IMR-90 (cell line): Measurements from ENCODE around the gene LPCAT4. TPM values are rescaled to one million over a fixed set of nuclear protein-coding genes. Genes with fewer than 3 reads are reported as not detected.

ENCODE experiments used
- ATAC-seq: fragments of 200-7000 bp; cut with Tn5 transposase; 2 replicates; pipeline ENCODE4 v1.9.1; 2020; ENCODE audit warnings: low read depth, mild to moderate bottlenecking, moderate library complexity
- BruUV-seq: library from RNA; stranded (reverse); fragments of 400-500 nt; replicated peaks from 2 replicates; lab custom pipeline; 2021; lab: Mats Ljungman, UMichigan
- CTCF ChIA-PET: fragments of 300-600 bp; formaldehyde crosslinking; extraction: SDS; loops from one replicate; lab custom pipeline; 2021; ENCODE audit warnings: antibody characterized with exemption; lab: Yijun Ruan, JAX
- POLR2A ChIA-PET: fragments of 300-600 bp; sonication (Branson Sonifier 250); formaldehyde crosslinking; loops from one replicate; lab custom pipeline; 2022; ENCODE audit warnings: antibody characterized with exemption; ENCODE audit not compliant: unreplicated experiment; lab: Charles Lee
- DNase-seq: peaks from one replicate; pipeline ENCODE4 v3.0.0; 2013
- H2AFZ ChIP-seq: replicated peaks from 2 replicates; pipeline ENCODE3; 2013; ENCODE audit warnings: low read length, mild to moderate bottlenecking; ENCODE audit not compliant: poor library complexity
- H2AK5ac ChIP-seq: 2 replicates; pipeline ENCODE4 v1.6.1; 2013; ENCODE audit warnings: low read depth, low read length, inconsistent platforms
- H2AK9ac ChIP-seq: replicated peaks from 2 replicates; pipeline ENCODE3; 2013; ENCODE audit warnings: mild to moderate bottlenecking, low read depth, low read length, moderate library complexity; ENCODE audit not compliant: poor library complexity
- H2BK120ac ChIP-seq: 2 replicates; pipeline ENCODE4 v1.6.1; 2013; ENCODE audit warnings: low read depth, low read length, inconsistent platforms
- H2BK15ac ChIP-seq: 3 replicates; pipeline ENCODE4 v1.6.1; 2013; ENCODE audit warnings: low read depth, low read length, inconsistent platforms
- H2BK20ac ChIP-seq: 2 replicates; pipeline ENCODE4 v1.6.1; 2013; ENCODE audit warnings: low read depth, mild to moderate bottlenecking, inconsistent platforms, low read length, moderate library complexity
- H2BK5ac ChIP-seq: 2 replicates; pipeline ENCODE4 v1.6.1; 2013; ENCODE audit warnings: mild to moderate bottlenecking, low read depth, low read length, inconsistent platforms; ENCODE audit not compliant: poor library complexity, severe bottlenecking
- H3K14ac ChIP-seq: replicated peaks from 2 replicates; pipeline ENCODE4 v1.6.1; 2013; ENCODE audit warnings: low read depth, low read length, inconsistent platforms
- H3K18ac ChIP-seq: 2 replicates; pipeline ENCODE4 v1.6.1; 2013; ENCODE audit warnings: low read depth, low read length, control low read depth
- H3K23ac ChIP-seq: 2 replicates; pipeline ENCODE4 v1.6.1; 2013; ENCODE audit warnings: low read depth, low read length, inconsistent platforms
- H3K27ac ChIP-seq: 2 replicates; pipeline ENCODE4 v1.5.1; 2013; ENCODE audit warnings: mild to moderate bottlenecking, control low read depth, low read length; ENCODE audit not compliant: insufficient read depth
- H3K27me3 ChIP-seq: 2 replicates; pipeline ENCODE4 v1.6.1; 2013; ENCODE audit warnings: low read length; ENCODE audit not compliant: control insufficient read depth, insufficient read depth
- H3K36me3 ChIP-seq: 2 replicates; pipeline ENCODE4 v1.6.1; 2013; ENCODE audit warnings: low read length, mixed read lengths; ENCODE audit not compliant: control insufficient read depth, insufficient read depth
- H3K4ac ChIP-seq: 2 replicates; pipeline ENCODE4 v1.6.1; 2013; ENCODE audit warnings: low read depth, low read length, inconsistent platforms
- H3K4me1 ChIP-seq: 2 replicates; pipeline ENCODE4 v1.6.1; 2013; ENCODE audit warnings: low read length, mixed read lengths; ENCODE audit not compliant: control insufficient read depth, insufficient read depth
- H3K4me2 ChIP-seq: 2 replicates; pipeline ENCODE4 v1.6.1; 2013; ENCODE audit warnings: low read depth, mild to moderate bottlenecking, control low read depth, low read length, moderate library complexity
- H3K4me3 ChIP-seq: 2 replicates; pipeline ENCODE4 v1.5.1; 2013; ENCODE audit warnings: low read depth, mild to moderate bottlenecking, control low read depth, low read length, moderate library complexity; ENCODE audit not compliant: insufficient read depth
- H3K56ac ChIP-seq: 2 replicates; pipeline ENCODE4 v1.6.1; 2013; ENCODE audit warnings: low read length, inconsistent platforms; ENCODE audit not compliant: insufficient read depth; ENCODE audit errors: extremely low read depth
- H3K79me1 ChIP-seq, 2 experiments: 2 replicates each; pipeline ENCODE4 v1.6.1; 2013; ENCODE audit warnings: low read length in 2 of 2, inconsistent platforms in 1 of 2, low read depth in 1 of 2
- H3K9ac ChIP-seq: 2 replicates; pipeline ENCODE4 v1.6.1; 2013; ENCODE audit warnings: low read depth, low read length, control low read depth
- H3K9me1 ChIP-seq: 2 replicates; pipeline ENCODE4 v1.6.1; 2013; ENCODE audit warnings: low read length, inconsistent platforms; ENCODE audit not compliant: insufficient read depth
- H3K9me3 ChIP-seq: 2 replicates; pipeline ENCODE4 v1.6.1; 2013; ENCODE audit warnings: low read length; ENCODE audit not compliant: control insufficient read depth, insufficient read depth
- H4K20me1 ChIP-seq: 2 replicates; pipeline ENCODE4 v1.6.1; 2013; ENCODE audit warnings: low read length, inconsistent platforms; ENCODE audit not compliant: insufficient read depth
- H4K5ac ChIP-seq: 2 replicates; pipeline ENCODE4 v1.6.1; 2013; ENCODE audit warnings: mild to moderate bottlenecking, low read depth, low read length, control low read depth
- H4K8ac ChIP-seq, 2 experiments: 2 replicates each; pipeline ENCODE4 v1.6.1; 2013; ENCODE audit warnings: low read depth in 2 of 2, low read length in 2 of 2, control low read depth in 1 of 2, inconsistent platforms in 1 of 2
- H4K91ac ChIP-seq: 2 replicates; pipeline ENCODE4 v1.6.1; 2013; ENCODE audit warnings: low read depth, low read length, inconsistent platforms; ENCODE audit not compliant: insufficient read depth
- CEBPB ChIP-seq: IDR thresholded peaks from 2 replicates; pipeline ENCODE4 v1.6.1; 2012; ENCODE audit warnings: low read depth, low read length, improper control_type of control experiment
- CHD1 ChIP-seq: IDR thresholded peaks from 2 replicates; pipeline ENCODE4 v1.6.1; 2012; ENCODE audit warnings: low read depth, low read length, improper control_type of control experiment
- MAFK ChIP-seq: IDR thresholded peaks from 2 replicates; pipeline ENCODE4 v1.6.1; 2012; ENCODE audit warnings: low read depth, low read length, improper control_type of control experiment
- NFE2L2 ChIP-seq: fragments of 150-350 bp; IDR thresholded peaks from 2 replicates; pipeline ENCODE4 v1.6.1; 2016; ENCODE audit warnings: low read depth, mild to moderate bottlenecking, low read length
- POLR2A ChIP-seq: IDR thresholded peaks from 2 replicates; pipeline ENCODE4 v1.6.1; 2012; ENCODE audit warnings: mild to moderate bottlenecking, low read depth, low read length
- WGBS, 2 experiments: methylation state at CpG; one replicate each; pipeline versions ENCODE4 v1.1.5 to v1.1.7; 2013; ENCODE audit warnings: missing lambda C conversion rate in 2 of 2; ENCODE audit not compliant: insufficient read length in 1 of 2; ENCODE audit errors: extremely low coverage in 2 of 2; 5-methylcytosine and 5-hydroxymethylcytosine counted together
- dilution Hi-C: fragments of 300-500 bp; cut with HindIII; formaldehyde crosslinking; loops from one replicate; pipeline ENCODE4 v1.14.3; 2018; ENCODE audit warnings: low sequenced_read_pairs; ENCODE audit not compliant: unreplicated experiment
- in situ Hi-C: fragments of 300-500 bp; cut with MboI; formaldehyde crosslinking; loops from 3 replicates; pipeline ENCODE4 v1.14.3; 2019; ENCODE audit warnings: low sequenced_read_pairs, inconsistent platforms, mixed read lengths
- intact Hi-C: fragments of 100-400 bp; cut with micrococcal nuclease; formaldehyde crosslinking; loops from 2 replicates; pipeline ENCODE4 v1.10.0; 2022
- polyA plus RNA-seq, 3 experiments: library from polyadenylated mRNA; depleted of rRNA; stranded (reverse); fragments of >200 nt; gene quantifications; 2 replicates each; pipeline ENCODE4 v1.2.3, GENCODE V29; 2012; ENCODE audit warnings: low replicate concordance in 1 of 3
- total RNA-seq: library from RNA; depleted of rRNA; stranded (reverse); fragments of >200 nt; gene quantifications from 2 replicates; pipeline ENCODE4 v1.2.3, GENCODE V29; 2012

Gene LPCAT4
- total and polyA plus RNA-seq, 2 of the 4 experiments (the other 2 are of a cell fraction), result 3.8 to 44.4 TPM

DNA sequence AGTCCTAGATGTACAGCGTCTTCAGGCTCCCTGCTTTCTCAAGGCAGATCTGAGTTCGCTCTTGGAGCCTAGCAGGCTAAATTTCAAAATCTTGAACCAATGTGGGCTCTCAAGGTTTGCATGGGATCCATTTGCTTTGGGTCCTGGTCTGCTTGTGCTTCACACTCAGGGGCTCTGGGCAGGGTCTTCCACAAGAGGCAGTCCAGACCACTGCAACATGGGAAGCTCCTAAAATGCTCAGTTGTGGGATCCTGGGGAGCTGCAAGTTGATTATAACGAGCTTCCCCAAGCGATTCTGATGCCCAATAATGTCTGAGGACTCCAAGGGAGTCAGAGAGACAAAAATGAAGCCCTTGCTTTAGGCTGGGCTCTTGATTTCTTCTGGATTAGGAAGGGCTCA, 17.2 kb downstream of the LPCAT4 start:
- ChIA-PET CTCF (no interaction called here), POLR2A (no interaction called here)
- Histone ChIP-seq H3K4me2 (no peak overlapping the region), H3K56ac (no peak overlapping the region), H3K9ac (no peak overlapping the region), H3K4ac (no peak overlapping the region), H3K18ac (no peak overlapping the region), H2BK15ac (no peak overlapping the region), H3K36me3 (no peaks in the 10 kb centered on the region), H4K20me1 (no peaks in the 10 kb centered on the region; the same call in 1 of the 2 replicates), H3K27ac (no peak overlapping the region), H4K91ac (no peak overlapping the region), H3K9me1 (no peaks in the 10 kb centered on the region), H2BK20ac (no peak overlapping the region), H3K27me3 (no peaks in the 10 kb centered on the region), H2AFZ (no peak overlapping the region), H2BK5ac (no peak overlapping the region), H2BK120ac (no peak overlapping the region), H3K4me3 (no peak overlapping the region), H2AK9ac (no peak overlapping the region), H4K8ac (no peak overlapping the region), H3K9me3 (no peaks in the 10 kb centered on the region), H3K4me1 (no peaks in the 10 kb centered on the region), H2AK5ac (no peak overlapping the region), H3K14ac (no peak overlapping the region), H4K5ac (no peak overlapping the region), H3K23ac (no peak overlapping the region), H3K79me1 (no peaks in the 10 kb centered on the region)
- DNase-seq (no peak), ATAC-seq (no peak)
- no TSS peak for BruUV-seq
- dilution Hi-C loops (no loop called here), intact Hi-C loops (no loop called here), in situ Hi-C loops (loop anchor here (5.0 kb wide), 1 partner anchor 233 kb away; the partner anchor contains the start of gene GOLGA8B)
- WGBS, 2 experiments, result 89% methylated on average over 4 of the region's 4 CpGs; no CpG with 5 or more reads in 1 of the 2 experiments
- TF ChIP-seq POLR2A (no peak), NFE2L2 (no peak), CEBPB (no peak), CHD1 (no peak), MAFK (no peak)
